TTC549 (cell line): Measurements from ENCODE around the gene PRKRA.
"Not testable (repeated sequence)": the region's sequence is repeated elsewhere in the genome, so short reads cannot be mapped to it uniquely, and the experiment has no call there.

Experiments used
- FAIRE-seq: peaks from 2 replicates; lab custom pipeline; 2012; peaks lifted over from hg19 to GRCh38; lab: Jason Lieb, UNC

PRKRA gene

DNA sequence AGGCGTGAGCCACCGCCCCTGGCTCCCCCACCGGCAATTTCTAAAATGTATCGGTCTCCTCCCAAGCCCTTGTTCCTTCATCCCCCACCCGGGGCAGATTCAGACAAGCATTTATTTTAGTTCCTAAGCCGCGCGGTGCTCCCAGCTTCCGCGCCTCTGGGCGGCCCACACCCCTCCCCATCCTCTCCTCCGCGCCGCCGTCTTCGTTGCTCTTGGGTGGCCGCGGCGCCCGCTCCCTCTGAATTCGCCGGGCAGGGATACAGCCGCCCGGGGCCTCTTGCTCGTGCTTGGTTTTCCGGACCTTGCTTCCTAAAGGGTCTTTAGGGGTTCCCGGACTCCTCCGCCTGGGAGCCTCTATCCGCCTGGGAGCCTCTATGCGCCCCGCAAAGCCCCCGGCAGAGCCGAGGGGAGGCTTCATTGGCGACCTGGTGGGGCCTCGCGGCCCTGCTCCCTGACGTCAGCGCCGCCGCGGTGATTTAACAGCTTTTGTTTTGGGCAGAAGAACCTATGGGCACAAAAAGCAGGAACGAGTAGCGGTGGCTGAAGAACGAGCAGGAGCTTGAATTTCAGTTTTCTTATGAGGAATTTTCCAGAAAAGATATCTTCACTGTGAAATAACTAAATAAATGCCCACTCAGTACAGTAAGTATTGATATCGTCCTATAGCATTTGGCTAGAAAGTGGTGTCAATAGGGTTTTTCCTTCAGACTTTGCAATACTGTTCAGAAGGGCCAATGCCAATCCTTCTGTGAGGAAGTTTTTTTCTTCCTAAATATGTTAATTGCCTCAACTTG is 37.3 kb downstream of the PRKRA start:
- FAIRE-seq, result no peak

DNA sequence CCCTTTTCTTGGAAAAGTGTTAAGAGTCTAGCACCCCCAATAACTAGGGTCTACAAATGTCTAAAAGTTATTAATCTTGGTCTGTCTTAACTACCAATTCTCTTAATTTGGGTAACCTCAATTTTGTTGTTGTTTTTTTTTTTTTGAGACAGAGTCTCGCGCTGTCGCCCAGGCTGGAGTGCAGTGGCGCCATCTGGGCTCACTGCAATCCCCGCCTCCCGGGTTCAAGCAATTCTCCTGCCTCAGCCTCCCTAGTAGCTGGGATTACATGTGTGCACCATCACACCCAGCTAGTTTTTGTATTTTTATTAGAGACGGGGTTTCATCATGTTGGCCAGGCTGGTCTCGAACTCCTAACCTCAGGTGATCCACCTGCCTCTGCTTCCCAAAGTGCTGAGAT is 38.5 kb downstream of the PRKRA start:
- FAIRE-seq, result not testable (repeated sequence)

DNA sequence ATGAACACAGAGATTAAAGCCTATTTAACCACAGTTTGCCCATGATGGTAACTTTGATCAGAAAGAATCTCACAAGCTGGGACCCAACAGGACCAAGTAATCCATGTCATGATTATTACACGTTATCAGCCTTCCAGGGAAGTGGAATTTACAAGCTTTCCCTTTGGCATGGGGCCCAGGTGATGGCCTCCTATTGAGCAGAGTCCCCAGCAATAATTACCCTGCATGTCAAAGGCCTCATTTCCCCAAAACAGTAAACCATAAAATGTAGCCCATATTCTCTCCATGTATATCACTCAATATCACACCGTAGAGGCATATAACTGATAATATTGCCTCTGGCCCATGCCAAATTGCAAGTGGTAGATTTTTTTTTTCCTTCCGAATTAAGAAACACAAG is 38.9 kb downstream of the PRKRA start:
- no peak for FAIRE-seq

DNA sequence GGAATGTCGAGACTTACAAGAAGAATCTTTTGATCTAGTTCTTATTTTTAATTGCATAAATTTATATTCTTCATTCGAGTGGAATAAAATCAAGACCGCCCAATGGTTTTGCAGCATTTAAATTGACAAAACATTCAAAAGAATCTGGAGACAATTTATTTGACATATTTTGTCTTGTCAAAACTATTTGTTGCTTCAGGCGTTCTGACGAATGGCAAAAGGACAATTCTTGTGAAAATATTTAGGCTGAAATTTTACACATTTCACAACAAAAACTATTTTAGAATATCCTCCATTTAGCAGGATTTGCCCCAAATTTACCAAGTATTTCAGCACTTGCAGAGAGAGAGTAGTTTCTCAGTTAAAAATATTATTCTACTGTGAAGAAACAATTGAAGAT is 41.7 kb downstream of the PRKRA start:
- FAIRE-seq, result no peak

DNA sequence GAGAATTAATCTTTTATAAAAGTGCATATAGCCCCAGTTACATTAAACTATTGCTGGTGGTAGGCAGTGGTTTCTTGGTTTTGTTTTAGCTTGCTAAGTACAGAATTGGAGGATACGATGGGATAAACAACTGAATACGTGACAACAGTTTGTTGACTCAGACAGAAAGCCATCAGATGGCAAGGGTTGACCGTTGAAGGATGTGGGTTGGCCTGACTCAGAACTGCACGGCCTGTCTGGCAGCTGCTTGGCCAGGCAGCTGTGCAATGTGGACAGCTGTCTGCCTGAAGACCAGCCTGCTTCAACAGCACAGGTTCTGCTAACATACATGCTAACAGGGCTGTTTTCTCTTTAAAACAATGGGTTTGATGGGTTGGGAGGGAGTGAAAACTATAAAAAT is 46.6 kb downstream of the PRKRA start:
- FAIRE-seq, result peak; percentile 28

DNA sequence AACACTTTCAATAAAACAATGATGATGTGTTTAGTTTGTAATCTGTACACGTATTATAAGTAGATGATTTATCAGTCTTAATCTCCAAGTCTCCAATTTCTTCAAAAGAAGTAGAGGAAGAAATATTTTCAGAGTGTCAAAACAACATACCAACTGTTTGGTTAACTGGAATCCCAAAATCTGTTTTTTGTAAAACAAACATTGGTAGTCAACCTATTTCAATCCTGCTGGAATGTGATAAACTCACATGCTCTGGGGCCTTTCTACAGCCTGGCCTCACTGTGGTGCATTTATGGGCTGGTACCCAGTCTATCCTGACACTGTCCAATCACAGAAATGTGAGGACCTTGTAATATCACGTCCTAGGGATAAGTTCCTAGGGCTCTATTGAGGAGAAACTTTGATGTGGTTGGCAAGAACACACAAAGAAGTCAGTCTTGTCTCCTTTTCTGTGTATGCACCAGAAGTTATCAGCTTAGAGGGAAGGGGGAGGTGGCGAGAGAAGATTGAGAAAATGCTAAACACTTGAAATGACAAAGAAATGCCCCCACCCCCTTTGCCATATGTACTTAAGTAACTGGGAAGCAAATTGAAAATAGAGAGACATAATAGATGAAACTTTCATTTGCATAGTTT is 47.2 kb downstream of the PRKRA start:
- peak; percentile 86 for FAIRE-seq

DNA sequence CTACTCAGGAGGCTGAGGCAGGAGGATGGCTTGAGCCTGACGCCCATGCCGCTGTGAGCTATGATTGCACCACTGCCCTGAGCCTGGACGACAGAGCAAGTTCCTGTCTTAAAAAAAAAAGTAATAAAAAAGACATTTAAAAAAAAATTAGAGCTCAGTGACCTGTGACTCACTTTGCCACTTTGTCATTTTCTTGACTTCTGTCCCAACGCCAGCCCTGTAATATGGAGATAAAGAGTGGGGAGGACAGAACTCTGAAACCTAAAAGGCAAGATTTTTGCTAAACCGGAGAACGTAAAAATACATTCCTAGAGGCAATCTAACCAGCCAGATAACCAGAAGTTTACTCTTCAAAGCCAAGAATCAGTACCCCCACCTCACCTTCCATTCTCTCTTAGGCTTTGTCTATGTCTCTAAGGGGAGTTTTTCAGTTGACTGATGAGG is 49.0 kb downstream of the PRKRA start:
- FAIRE-seq, result no peak

DNA sequence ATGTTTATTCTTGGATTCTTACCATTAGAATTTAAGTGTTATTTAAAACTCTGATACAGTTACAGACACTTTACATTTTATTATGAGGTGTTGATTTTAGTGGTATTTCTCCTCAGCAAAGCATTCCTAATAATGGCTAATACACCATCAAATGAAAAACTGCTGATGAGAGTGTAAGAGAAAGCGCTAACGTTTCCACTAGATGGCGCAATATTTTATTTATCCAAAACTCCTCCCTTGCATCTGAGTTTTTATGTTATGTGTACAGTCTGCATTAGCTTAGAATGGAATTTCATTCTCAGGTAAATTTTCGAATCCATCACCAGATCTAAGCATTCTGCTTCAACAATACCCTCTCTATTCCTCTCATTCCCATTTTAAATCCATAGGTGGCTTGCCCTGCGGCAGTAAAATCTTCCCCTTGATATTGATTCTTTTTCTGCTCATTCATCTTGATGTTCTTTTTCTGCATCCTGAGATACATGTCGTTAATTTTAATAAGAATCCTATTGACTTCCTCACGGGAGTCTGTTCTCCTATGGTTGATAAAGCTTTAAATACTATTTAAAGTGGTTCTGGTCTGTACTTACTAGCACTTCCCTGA is 53.9 kb downstream of the PRKRA start:
- peak; percentile 94 for FAIRE-seq

DNA sequence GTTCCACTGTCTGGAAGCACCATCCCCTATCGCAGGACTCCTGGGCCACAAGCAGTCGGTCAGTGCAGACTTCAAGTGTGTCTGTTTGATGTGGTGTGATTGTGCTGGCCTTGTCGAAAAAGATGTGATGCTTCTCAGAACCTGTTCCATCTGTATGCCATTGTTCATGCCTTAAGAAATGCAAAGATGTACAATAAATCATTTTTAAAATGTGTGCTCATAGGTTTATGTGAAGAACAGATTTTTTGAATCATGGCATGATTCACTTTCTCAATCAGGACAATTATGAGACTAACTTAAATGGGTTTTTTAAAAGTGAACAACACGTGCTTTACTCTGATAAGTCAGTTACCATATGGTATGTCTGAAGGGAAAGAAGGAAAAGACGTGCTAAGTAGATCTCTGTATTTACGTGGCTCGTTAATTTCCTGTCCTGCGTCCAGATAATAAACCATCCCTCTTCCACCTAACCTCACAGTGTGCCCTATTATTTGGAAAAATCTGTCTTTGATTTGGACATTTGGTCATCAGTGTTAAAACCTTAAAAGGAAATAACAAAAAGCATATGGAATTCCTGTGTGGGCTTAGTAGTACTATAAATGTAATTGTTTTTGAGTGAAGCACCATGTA is 54.9 kb downstream of the PRKRA start:
- no peak for FAIRE-seq

DNA sequence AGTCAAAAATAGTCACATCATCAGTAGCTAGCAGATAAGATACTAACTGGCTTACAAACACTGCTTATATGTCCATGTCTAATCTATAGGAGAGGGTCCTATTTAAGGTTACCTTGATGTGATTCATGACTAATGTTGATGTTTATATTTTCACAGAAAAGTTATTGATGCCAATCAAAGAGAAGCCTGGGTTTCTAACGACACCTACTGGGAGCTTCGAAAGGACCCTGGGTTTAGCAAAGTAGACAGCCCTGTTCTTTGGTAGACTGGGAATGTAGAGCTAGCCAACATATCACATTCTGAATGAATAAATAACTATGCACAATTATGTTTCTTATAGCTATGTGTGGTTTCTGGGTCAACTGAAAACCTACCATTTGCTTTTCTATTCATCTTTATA is 55.7 kb downstream of the PRKRA start:
- no peak for FAIRE-seq

DNA sequence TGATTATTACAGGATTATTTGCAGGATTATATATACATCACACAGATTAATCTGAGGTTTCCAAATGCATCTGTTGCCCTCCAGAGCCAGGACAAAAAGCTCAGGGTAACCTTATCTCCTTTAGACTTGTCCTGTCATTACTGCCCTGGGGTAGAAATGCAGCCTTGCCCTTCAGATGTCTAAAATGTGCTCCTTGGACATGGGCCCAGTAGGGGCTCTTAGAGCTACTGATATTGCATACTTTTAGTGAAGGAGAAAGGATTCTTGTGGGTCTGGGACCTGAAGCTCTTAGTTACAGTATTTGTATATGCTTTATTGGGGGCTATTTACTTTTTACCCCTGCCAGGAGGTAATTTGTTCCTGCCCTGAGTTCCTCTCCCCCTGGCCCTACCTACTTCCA is 56.1 kb downstream of the PRKRA start:
- no peak for FAIRE-seq

DNA sequence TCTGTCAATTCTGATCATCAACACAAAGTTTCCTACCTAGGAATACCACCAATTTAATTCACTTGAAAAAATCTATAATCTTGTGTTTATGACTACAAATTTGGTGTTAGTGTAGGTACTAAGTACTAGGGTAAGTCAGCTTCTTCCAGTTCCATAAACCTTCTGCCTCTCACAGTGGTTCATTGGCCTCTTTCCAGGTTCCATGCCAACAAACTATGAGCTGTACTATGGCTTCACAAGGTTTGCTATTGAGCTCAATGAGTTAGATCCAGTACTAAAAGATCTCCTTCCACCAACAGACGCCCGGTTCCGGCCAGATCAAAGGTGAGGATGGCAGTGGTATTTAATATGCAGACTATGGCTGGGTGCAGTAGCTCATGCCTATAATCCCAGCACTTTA is 58.8 kb downstream of the PRKRA start:
- FAIRE-seq, result no peak

DNA sequence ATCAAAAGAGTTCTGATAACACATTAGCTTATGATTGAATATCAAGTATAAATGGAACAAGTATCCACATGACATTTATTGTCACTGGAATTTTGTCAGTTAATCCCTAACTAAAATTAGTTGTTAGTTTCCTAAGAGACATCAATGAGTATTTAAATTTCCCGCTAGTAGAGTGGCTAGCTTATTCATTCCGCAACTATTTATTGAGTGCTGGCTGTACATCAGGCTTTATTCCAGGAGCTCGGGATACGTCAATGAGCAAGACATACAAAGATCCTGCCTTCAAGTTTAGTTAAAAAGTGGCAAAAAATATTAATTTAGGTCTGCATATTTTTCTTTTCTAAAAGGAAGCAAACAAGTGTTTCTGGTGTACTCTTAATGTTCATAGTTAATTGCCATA is 59.3 kb downstream of the PRKRA start:
- FAIRE-seq, result no peak

DNA sequence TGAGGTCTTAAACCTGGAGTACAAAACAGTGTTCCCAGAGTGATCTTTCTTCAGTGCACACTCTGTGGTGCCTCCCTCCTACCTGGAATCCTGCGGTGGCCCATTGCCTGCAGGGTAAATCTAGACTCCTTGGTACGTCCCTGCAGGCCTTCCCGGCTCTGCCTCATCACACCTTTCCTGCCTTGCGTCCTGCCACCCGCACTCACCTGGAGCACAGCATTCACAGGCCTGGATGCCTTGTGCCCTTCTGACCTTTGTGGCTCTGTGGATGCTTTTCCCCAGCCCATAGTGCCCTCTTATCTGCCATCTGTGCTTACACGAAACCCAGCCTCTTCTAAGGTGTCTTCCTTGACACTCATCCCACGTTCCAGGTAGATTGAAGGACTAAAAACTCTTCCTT is 62.7 kb downstream of the PRKRA start:
- no peak for FAIRE-seq

DNA sequence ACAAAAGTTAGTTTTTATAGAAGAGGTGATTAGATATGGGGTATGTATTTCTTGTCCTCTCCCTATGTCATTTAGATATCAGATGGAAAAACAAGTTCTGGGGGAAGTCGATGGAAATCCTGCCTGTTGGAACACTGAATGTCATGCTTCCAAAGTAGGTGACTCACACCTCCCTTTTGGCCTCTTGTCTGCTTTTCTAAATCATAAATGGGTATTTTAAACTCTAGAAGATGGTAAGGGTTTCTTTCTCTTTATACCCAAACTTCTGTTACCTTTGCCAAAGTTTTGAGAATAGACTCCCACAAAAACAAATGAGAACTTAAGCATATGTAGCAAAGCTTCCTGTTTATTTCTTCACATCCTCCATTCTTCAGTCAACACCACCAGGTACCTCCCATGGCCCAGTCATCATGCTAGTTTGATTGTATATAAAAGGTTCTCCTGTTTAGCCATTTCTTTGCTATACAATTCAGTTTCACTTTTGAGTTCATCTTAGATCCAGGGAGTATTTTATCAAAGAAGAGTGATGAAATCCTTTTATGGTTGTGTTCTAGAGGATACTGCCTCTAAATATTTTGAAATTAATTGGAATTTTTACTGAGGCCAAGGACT is 63.9 kb downstream of the PRKRA start:
- no peak for FAIRE-seq

DNA sequence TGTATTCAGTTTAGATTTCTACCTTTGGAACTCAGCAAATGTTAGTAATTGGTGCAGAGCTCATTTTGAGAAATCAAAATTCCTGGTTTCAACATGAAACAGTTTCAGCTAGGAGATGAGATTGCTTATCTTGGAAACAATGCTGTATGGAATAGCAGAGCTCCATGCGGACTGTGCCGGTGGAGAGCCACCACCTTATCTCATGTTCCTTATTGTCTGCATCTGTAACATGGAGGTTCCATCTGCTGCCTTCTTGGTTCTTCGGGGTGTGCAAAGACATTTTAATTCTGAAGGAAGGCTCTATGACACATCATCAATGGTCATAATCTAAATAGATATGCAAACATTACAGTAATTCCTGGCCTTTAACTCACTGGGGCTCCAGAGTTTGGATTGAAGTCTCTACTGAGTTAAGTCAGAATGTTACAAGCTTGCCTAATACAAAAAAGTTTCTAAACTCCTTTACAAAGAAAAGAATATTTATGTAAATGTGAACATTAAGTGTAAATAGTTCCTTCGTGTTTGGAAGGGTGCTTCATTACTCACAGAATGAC is 65.3 kb downstream of the PRKRA start:
- no peak for FAIRE-seq

DNA sequence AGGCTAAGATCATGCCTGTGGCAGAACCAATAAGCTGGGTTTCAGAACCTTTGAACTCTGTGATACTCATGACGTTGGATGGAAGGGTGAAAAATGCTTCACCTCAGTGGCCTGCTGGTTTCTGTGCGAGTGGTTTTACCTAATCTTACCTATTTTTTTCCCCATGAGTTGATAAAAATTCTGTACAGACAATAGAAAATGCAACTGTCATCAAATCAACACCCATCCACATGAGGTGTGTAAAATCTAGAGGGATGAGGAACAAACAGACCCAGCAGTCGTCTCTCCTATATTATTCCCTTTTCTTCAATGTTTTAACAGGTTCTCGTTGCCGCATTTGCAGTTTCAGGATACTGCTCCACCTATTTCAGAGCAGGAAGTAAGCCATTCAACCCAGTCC is 67.3 kb downstream of the PRKRA start:
- no peak for FAIRE-seq
